SK-MEL-5 (cell line): Measurements from ENCODE around the gene TMEM35B. TPM values are rescaled to one million over a fixed set of nuclear protein-coding genes. Genes with fewer than 3 reads are reported as not detected.
"Not testable (repeated sequence)": the region's sequence is repeated elsewhere in the genome, so short reads cannot be mapped to it uniquely, and the experiment has no call there.

Experiments used
- DNase-seq: peaks from one replicate; pipeline ENCODE4 v3.0.0-alpha.2; 2016; ENCODE audit warnings: low read depth, low spot score
- in situ Hi-C: cut with HindIII; loops from 2 replicates; pipeline ENCODE4 v1.10.0; 2016; ENCODE audit warnings: low sequenced_read_pairs, high pct_unique_total_duplicates, low pct_unique_long_range_greater_than_20kb
- polyA plus RNA-seq, 2 experiments: library from polyadenylated mRNA; depleted of rRNA; stranded (reverse); fragments of >200 nt; gene quantifications; 2 replicates each; pipeline ENCODE4 v1.2.3, GENCODE V29; 2015
- total RNA-seq: library from RNA; depleted of rRNA; stranded (reverse); fragments of >200 nt; shearing (Covaris generic); gene quantifications from 2 replicates; pipeline ENCODE4 v1.2.3, GENCODE V29; 2014; rRNA removed

The TMEM35B gene
- total RNA-seq, result 22.7 and 22.9 TPM in 2 replicates
- polyA plus RNA-seq (2015; cell fraction: cytosol; rRNA removed), result 18.2 and 21.4 TPM in 2 replicates
- polyA plus RNA-seq (2015; cell fraction: nucleus; rRNA removed), result 10.3 and 16.1 TPM in 2 replicates

DNA sequence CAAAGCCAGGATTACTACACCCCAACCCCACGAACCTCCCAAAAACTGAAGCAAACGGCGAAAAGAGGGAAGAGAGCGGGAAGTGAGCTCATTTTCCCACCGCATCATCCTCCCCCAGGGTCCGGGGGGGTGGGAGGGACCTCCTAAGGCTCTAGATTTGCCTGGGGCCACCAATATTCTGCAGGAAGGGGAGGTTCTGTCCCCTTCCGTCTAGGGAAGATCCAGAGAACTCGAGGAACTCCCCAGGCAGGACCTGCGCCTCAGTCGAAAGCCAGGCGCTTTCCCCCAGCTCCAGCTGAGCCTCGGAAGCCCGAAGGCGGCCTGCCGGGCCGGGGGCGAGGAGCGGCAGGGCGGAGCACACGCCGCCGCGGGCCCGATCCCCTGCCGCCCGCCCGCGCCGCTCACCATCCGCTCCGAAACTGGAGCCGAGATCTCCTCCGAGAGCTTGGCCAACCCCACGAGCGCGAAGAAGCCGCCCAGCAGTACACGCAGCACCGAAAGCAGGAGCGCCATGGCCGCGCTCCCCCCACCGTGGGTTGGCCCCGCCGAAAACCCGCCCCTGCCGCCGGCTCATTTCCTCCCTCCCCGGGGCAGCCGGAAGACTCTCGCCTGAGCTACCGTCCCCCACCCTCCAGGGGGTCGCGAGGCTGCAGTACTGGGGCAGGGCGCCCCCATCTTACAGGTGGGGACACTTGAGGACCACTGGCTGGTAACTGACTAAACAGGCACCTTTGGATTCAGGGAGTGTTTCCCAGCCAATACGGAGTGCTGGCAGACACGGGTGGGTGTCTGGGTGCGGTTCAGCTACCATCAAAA is at the start of gene TMEM35B:
TMEM35B (minus strand) TSS at position 555 of the 816 bp plus-strand sequence; CDS start at position 513, 42 bp downstream.
- in situ Hi-C loops, result no loop called here
- peak; percentile 36 for DNase-seq

- DNase-seq, result no peak
- in situ Hi-C loops, result no loop called here
Observed at GRCh38 chr1:35033346-35033745, 48.2 kb upstream of the TMEM35B start.

- in situ Hi-C loops, result no loop called here
Observed at GRCh38 chr1:35032384-35032739, 47.2 kb upstream of the TMEM35B start.

GRCh38 chr1:35030756-35031446 is 45.8 kb upstream of the TMEM35B start:
- DNase-seq, result peak; percentile 7

More at GRCh38 chr1:35032384-35032739, 47.2 kb upstream of the TMEM35B start:
- DNase-seq, result no peak

GRCh38 chr1:35030338-35030737 is 45.2 kb upstream of the TMEM35B start:
- in situ Hi-C loops, result no loop called here
- no peak for DNase-seq

More at GRCh38 chr1:35030756-35031446, 45.8 kb upstream of the TMEM35B start:
- in situ Hi-C loops, result no loop called here

GRCh38 chr1:35029761-35030160 is 44.6 kb upstream of the TMEM35B start:
- no peak for DNase-seq
- in situ Hi-C loops, result no loop called here

DNA sequence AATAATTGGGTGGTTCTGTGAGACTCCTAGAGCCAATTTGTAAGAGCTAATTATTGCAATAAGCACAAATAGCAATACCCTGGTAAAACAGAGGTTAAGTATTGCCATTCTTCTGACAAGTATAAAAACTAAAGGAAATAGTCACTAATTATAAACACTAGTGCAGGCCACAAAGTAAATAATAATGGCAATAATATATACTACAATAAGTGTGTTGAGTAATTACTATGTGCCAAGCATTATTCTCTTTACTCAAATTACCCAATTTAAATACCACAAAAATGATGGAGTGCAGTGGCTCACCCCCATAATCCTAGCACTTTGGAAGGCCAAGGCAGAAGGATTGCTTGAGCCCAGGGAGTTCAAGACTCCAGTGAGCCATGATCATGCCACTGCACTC is 31.3 kb upstream of the TMEM35B start:
- in situ Hi-C loops, result no loop called here
- DNase-seq, result no peak

GRCh38 chr1:35014486-35014885 is 29.3 kb upstream of the TMEM35B start:
- DNase-seq, result no peak
- in situ Hi-C loops, result no loop called here

DNA sequence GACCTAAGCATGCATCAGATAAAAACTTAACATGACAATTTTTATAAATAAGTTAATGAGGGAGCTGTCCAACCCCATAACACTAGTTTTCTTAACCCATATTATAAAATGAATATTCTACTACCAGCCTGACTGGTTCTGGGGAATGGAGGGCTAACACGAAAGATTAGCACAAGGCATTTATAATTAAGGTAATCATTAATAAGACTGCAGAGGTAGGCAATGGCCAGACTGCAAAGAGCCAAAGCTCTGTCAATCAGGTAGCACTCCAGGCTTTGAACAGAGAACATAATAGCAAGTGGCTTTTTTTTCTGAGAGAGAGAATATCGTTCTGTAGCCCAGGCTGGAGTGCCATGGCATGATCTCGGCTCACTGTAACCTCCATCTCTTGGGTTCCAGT is 20.6 kb upstream of the TMEM35B start:
- DNase-seq, result no peak
- in situ Hi-C loops, result no loop called here

GRCh38 chr1:35001743-35002142 is 16.6 kb upstream of the TMEM35B start:
- no peak for DNase-seq
- in situ Hi-C loops, result no loop called here

- DNase-seq, result no peak
- in situ Hi-C loops, result no loop called here
Observed at GRCh38 chr1:34994878-34995277, 9.7 kb upstream of the TMEM35B start.

DNA sequence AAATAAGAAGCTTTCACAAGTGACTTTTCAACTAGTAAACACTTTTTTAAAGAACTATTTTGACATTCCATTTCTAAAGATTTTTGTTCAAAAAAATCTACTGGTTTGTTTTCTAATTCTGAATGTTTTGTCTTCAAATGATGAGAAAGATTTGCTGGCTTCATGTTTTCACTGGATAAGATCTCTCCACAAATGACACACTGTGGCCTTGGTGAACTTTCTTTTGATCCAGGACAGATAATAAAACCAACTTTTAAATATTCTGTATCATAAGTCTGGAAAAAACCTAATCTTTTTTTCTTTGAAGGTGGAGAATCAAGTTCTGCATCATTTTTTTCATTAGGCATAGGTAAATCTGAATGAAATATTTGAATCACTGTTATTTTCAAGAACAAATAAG is 3.4 kb upstream of the TMEM35B start:
- in situ Hi-C loops, result no loop called here
- DNase-seq, result no peak

DNA sequence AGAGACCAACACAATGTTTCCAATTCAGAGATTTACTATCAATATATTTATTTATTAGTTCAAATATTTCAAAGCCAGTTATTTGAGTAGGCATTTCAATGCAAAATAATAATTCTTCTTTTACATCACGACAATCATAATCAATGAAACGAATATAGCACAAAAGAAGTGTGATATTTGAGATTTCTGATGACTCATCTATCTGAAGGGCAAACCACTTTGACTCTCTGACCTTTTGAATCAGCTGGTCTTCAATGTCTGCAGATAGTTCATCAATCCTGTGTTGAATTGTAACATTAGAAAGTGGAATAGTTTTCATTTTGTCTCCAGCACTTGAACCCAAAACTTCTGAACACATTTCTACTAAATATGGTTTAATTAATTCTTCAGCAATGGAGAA is 3.0 kb upstream of the TMEM35B start:
- in situ Hi-C loops, result no loop called here
- no peak for DNase-seq

DNA sequence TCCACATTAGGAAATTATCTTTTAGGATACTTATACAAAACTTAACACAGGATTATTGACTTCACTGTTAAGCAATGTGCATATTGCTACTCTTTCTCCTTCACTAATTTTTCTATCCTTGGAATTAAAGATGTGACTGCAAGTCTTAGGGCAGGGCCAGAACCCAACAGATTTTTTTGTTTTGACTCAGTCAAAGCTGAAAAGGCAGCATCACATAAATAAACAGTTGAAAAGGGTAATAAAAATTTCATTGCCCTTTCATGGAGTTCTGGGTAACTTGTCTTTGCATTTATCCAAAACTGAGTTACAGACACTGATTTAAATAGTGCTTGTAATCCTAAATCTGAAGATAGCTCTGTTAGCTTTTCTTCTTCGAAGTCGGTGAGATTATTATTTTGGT is 1.9 kb upstream of the TMEM35B start:
- in situ Hi-C loops, result no loop called here
- no peak for DNase-seq

GRCh38 chr1:34985609-34985904 is 410 bp upstream of the TMEM35B start:
- in situ Hi-C loops, DNase-seq: not testable (repeated sequence)

- in situ Hi-C loops, result no loop called here
- peak; percentile 23 for DNase-seq
Observed at GRCh38 chr1:34984435-34984792, 733 bp downstream of the TMEM35B start.

DNA sequence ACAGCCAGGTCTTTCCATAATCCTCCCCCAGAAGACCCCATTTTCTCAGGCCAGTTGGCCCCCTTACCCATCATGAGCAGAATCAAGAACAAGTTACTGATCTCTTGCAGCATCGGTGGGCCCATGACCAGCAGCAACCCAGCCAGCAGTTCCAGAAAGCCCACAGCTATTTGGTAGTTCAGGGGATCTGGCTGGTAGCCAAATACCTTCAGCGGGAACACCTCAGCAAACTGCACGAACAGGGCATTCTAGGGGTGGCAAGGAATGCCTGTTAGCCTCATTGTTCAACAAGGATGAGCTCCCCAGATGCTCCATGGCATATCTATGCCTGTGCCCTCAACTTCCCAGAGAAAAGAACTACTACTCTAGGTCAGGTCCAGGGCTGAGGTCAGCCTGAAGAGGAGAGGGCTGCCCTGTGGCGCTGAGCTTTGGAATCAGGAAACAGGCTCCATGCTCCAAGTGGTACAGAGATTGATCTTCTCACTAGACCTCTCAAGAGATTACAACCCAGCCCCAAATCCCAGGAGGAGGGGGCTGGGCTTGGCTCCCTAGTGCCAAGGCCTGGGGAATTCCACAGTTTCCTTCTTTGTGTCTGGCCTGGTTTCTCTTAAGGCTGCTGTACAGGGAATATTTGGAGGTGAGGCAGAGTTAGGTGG is 1.3 kb downstream of the TMEM35B start:
- DNase-seq, result no peak
- in situ Hi-C loops, result no loop called here

DNA sequence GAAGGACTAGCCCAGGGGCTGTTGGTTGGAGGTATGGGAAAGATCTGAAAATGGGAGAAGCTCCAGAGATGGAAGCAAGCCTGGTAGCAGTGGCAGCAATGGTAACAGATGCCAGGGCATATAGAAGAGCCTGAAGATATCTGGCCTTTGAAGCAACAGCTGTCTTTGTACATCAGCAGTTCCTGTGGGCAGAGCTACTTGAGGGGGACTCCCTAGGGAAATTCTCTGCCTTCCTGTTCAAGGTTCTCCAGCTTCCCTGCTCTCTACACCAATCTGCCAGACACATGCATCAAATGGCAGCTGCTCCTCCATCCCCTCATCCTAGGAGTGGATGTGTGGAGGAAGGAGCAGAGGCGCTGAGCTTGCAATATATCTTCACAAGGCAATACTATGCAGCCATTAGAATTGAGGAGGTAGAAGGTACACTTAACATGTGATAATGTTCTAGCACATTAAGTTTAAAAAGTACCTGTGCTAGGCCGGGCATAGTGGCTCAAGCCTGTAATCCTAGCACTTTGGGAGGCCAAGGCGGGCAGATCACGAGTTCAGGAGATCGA is 2.2 kb downstream of the TMEM35B start:
- DNase-seq, result no peak
- in situ Hi-C loops, result no loop called here
